ENCODE results near the gene GNAI1.

The GNAI1 gene

DNA sequence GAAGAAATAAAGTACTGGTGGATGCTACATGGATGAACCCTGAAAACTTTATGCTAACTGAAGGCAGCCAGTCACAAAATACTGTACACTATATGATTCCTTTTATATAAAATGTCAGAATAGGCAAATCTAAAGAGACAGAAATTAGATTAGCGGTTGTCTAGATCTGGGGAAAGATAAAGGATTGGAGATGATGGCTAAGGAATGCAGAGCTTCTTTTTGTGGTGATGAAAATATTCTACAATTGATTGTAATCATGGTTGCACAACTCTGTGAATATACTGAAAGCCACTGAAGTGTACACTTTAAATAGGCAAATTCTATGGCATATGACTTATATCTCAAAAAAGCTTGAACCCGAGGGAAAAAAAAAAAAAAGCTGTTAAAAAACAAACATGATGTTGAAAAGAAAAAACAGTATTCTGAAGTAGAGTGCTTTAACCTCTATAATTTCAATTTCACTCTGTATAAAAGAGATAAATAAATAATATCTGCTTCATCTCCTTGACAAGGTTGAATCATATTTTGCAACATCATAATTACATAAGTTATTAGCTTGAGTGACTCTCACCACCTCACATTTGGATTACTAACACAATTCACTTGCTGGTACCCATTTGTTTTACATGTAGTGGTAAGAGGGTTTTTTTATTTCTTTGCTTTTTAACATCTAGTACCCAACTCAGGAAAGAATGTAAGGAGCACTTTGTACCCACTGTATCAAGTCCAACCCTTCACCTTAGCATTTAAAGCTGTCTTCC lies 2.8 kb upstream of the GNAI1 start:
- no peak for DNase-seq

DNA sequence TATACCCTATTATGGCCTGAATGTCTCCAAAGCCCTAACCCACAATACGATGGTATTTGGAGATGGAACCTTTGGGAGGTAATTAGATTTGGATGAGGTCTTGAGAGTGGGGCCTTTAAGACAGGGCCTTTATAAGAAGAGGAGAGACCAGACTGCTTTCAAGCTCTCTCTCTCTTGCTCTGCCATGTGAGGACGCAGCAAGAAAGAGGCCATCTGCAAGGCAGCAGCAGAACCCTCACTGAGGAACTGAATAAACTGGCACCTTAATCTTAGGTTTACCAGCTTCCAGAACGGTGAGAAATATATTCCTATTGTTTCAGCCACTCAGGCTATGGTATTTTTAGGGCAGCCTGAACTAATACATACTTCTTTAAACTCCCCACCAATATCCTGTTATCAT lies 2.0 kb upstream of the GNAI1 start:
- no peak for DNase-seq

DNA sequence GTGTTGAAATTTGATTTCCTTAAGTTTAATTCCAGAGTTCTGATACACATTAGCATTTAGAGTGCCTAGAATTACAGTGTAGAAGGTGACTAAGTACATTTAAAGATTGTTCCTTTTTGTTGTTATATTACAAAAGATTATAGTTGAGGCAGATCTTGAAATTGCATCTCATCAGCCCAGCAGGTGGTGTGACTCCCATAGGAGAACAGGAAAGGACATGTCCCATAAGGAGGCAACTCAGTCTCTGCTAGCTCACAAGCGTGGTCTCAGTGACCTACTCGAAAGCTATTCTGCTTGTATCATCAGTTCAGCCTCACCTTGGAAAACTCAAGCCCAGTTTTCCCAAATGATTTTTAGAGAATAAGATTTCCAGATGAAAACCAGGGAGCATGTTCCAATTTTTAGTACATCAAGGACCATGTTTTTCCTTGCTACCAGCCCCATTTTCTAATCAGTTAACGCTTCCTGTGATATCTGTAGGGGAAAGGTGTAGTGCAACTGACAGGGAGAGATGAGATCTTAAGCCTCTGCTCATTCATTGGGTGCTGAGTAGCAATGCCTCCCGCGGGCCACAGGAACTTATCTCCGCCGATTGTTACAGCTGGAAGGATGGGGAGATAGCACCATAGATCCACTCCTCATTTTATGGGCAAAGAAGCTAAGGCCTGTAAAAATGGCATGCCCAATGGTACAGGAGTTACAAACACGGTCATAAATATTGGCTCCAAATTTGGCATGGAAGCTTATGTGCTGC lies 1.1 kb upstream of the GNAI1 start:
- no peak for DNase-seq

DNA sequence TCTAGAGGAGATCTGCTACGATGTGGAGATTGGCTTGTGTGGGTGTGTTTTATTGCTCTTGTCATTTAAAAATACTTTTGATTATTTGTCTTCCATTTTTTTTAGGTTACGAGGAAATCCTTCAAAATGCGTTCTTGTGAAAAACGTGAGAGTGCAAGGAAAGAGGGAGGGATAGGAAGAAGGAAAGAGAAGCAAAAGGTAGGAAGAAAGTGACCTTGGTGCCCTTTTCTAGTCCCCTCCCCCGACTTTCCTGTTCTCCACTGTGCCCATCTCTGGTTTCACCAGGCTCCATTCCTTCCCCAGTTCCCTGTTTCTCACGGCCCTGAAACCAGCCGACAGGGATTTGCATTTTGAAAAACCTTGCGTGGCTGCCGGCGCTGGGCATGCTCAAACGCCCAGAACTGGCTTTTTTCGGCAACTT lies 506 bp upstream of the GNAI1 start:
- no peak for DNase-seq

DNA sequence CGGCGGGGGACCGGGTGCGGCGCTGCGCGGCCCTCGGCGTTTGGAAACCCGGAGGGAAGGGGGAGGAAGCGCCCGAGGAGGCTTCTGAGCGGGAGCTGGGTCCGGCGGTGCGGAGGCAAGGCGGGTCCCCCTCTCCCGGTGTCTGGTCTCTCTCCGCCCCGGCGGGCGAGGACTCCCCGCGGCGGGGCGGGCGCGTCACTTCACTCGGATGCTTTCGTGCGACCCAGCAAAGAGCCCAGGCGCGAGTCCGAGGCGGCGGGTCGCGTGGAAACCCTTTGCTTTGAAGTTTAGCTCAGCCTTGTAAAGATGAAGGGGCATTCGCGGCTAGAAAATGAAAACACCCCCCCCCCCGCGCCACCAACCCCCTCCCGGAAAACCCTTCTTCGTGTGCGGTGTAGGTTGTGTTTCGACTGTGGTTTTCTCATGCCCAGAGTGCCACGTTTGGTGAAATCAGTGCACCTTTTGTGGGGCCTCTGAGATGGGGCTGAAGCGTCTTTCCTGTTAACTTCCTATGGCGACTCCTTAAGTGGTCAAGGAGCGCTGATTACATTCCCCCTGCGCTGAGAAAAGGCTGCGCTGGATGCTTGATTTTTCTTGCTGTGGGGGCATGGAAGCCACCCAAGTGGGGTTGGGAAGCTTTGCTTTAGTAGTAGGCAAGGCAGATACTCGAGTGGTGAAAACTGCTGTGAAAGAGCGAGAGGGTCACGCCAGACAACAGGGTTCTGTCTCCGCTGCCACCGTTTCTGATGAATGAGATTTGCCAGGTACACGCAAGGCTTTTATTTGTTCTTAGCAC lies 876 bp downstream of the GNAI1 start:
- peak; percentile 84 for DNase-seq

DNA sequence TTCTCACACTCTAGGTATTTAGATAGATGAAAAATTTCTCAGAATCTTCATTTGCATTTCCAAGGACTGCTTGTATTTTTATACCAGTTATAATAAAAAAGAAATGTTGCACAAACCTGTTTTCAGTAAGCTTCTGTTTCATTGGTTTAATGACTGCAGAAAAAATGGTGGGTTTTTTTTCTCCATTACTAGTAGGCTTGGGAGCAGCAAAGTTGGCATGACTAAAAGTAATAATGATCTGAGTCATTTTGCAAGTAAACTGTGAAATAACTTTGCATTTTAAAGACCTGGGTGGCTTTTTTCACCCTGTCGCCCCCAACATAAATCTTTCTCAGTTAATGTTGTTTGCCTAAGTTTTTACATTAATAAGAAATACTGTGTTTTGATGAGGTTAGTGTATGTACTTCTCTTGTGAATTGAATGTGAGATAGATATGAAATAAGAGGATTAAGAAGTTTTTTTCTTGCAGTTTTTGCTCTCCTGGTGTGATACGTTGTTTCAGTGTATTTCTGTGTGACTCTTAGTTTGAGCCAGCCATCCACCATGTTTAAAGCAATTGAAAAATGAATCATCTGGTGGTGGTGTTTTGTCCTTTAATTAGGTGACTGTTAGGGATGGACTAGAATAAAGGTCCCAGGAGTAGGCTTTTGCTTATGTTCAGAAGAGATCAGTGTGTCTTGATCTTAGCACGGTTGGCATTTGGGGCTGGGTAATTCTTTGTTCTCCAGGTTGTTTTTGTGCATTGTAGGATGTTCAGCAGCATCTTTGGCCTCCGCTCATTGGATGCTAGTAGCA lies 1.8 kb downstream of the GNAI1 start:
- no peak for DNase-seq

DNA sequence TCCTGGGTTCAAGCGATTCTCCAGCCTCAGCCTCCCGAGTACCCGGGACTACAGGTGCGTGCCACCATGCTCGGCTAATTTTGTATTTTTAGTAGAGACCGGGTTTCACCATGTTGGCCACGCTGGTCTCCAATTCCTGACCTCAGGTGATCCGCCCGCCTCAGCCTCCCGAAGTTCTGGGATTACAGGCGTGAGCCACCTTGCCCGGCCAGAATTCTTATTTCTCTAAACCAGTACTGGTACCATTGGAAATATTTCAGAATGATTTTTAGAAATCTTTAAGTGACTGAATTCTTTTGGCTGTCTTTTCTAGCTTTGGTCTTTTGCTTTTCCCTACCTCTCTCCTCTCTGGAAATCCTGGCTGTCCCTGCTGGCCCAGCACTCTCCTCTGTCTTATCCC lies 2.8 kb downstream of the GNAI1 start:
- no peak for DNase-seq

DNA sequence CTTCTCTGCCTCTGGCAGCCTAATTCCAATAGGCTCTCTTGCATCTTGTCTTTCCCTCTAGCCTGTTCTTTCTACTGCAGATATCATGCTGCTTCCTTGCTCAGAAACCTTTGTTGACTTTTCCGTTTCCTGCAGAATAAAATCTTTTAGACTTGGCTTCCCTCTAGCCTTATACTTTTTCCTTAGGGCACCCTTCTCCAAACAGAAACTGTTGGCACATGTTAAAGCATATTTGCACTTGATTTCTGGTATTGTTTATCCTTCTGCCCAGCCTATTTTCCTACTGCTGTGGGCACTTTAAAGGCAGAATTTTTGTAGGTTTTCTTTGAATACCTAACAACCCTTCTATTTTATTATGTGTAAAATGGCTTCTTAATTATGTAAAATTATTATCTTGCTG lies 4.6 kb downstream of the GNAI1 start:
- no peak for DNase-seq

DNA sequence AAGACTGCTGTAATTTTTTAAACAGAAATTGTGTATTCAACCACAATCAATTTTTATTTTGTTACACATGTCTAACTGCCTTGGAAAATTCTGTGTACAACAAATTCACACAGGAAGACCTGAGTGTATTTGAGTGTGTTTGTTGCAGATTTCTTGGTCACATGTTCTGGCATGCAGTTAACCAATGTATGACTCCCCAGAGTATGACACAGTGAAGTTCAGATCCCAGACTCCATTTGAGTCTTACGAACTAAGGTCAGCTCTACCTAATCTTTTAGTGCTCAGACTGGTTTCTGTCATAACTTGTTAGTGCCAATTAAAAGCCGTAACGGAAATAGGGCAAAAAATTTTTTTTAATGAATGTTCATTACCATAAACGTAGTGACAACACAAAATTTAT lies 5.8 kb downstream of the GNAI1 start:
- no peak for DNase-seq

DNA sequence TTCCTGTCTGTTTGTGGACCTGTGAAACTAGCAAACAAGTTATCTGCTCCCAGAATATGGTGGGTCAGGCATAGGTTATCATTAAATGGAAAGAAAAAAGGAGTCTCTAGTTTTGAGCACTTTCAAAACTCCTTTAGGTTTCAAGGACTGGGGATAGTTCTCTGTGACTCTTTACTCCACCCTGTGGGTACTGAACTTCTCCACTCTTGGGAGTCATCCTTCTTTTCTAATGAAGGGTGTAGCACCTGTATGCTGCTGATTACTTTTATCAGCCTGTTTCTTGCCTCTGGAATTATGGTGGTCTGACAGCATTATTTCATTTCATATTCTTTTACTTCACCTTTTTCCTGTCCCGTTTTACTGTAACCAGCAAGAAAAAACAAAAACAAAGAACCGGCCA lies 6.7 kb downstream of the GNAI1 start:
- no peak for DNase-seq

DNA sequence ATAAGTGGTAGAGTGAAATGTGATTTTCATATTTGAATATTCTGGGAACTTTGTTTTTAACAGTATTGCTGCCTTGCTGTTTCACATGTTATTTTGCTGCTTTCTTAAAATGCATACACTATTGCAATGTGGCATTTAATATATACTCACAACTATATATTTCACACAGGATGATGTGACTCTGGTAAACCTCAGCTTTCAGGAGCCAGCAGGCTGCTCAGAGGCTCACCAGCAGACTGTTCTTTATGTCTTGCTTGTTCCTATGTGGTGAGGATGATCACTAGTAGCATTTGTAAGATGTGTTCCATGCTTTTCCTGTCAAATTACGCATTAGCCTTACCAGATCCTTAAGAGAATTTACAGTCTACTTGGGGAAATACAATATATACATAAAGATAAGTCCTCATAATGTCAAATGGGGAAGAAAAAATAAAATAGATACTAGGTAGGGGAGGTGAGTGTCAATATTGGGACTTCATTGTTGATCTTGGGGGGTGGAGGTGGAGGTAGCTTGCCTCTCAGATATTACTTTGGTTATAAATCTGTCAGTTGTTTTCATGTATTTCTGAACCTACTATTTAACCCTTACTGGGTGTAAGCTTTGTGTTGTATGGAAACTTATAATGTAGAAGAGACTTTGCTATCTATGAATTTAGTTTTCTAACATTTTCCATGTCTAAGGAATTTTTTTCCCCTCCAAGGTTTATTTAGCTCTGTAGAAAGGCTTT lies 8.4 kb downstream of the GNAI1 start:
- no peak for DNase-seq

DNA sequence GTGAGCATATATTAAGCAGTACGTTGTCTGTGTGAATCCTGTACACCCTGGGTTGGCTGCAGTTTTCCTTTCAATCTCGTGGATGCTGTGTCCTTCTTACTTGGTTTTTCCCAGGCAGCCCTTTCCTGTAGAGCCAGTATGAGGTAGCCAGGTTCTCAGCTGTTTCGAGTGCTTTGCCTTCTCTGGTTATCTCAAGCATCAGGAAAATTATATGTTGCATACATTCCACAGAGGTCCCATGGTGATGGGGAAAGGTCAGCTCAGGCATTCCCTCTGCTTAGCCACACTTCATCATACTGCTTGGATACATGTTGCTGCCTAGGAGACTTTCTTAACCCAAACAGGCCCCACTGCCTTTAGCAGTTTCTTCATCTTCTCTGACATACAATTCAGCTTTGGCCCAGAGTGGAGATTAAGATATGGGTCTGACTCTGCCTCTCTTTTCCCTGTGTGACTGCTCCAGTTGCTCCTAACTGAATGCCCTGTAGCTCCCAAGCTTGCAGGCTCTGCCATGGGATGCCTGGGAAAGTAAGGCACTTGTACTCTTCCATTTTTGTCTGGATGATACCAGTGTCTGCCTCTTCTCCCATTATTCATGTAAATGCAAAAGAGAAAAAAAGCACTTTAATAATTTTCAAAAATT lies 11.3 kb downstream of the GNAI1 start:
- no peak for DNase-seq

DNA sequence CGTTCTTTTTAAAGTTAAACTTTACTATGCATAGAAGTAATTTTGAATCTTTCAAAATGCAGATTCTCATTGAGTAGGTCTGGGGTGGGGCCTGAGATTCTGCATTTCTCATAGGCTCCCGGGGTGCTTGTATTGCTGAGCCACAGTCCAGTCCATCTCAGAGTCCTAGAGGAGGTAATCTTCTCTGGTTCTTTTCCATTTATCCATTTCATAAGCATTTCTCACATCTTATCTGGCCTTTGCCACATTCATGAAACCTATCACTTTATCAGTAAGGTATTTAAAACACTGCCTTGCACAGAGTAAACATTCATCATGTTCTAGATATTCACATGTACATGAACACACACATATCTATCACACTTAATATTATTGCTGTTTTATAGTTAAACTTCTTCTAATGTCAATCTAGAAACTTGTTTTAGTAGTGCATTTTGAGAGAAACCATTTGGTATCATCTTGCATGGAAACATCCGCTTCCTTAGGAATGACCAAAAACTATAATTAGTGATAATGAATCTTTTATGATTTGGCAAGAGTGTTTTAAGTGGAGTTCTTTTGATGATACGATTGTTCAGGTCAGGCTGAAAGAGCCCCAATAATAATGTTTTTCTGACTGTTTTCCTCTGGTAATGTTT lies 12.0 kb downstream of the GNAI1 start:
- DNase-seq, result no peak

DNA sequence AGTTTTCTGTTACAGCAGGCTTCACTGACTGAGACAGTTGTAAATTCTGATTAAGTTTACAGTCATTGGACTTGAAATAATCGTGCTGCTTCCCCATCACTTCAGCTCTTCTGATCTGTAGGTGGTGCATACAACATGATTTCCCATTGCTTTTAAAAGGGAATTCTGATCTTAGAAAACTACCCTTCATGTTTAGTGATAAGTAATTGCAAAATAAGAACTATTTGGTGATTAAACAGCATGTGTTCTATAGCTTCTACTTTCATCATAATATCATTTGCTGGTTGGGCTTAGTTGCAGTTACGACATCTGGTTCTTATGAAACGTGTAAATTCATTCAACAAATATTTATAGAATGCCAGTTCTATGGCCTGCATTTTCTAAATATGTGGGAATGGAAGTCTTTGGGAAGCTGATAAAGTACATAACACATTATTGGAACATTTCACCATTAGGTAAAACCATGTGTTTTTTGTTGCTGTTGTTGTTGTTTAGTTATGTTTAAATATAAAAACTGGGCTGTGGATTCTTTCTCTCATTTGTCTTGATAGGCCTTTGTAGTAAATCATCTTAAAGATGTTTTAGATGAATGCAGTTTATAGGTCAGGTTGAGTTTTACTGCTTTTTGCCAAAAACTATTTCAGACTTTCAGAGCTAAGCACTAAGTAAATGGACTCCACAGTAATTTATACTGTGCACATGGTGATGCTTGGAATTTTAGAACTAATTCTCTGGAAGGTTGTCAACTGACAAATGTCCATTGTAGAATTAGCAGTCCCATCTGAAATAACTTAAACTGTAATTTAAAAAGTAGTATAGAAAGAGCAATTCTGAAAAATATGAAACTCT lies 13.1 kb downstream of the GNAI1 start:
- no peak for DNase-seq

DNA sequence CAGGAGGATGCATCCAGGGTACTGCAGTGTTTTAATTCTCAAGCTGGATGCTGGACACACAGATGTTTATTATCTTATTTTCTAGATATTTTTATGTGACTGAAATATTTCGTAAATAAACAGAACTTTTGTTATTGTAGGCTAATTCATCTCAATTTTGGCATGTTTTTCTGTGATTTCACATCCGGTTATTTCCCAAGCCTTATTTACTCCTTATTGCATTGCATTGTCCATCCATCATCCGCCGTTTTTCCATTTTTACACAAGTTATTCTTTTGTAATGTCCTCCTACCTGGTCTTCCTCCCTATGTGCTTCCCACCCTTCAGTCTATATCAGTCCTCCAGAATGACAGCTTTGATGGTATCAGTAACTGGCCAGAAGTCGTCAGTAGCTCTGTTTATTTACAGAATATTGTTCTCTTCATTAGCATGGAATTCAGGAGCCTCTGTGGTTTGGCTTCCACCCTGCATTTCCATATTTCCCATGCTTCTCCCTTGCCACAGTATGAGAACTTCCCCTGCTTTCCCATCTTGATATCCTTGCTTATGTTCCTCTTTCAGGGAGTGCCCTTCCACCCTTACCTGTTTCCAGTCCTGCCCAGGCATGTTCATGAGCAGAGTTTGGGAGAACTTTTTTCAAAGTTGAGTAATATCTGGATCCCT lies 16.1 kb downstream of the GNAI1 start:
- no peak for DNase-seq

DNA sequence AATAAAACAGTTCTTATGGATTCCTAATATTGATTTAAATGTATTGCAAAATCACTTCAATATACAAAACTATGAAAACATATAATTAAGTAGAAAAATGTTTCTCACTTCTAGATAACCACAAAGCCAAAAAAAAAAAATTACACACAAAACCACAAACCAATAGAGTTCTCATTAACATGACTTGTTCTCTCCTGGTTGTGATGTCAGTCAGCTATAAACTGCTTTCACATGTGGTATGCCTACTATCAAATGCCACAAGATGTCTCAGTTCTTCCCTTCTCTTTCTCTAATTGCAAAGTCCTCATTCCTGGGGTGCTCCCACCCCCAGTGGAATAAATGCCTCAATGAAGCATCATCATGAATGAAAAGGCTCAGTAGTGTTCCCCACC lies 16.6 kb downstream of the GNAI1 start:
- no peak for DNase-seq

DNA sequence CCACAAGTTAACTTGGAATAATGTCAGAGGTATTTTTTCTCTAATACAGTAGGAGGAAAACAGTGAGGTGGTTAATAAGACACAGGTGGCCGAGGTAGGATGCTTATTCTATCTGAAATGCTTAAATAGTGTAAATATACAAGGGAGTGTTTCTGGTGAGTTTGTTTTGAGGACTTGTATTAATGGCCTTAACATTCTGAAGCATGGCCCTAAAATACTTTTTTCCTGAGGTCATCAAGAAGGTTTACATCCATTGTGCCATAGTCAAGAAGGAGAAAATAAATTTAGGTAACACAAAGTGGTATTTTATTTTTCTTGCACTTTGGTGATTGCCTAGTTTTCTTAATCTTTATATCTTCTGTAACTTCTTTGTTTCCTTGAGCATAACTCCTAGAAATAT lies 18.8 kb downstream of the GNAI1 start:
- no peak for DNase-seq

DNA sequence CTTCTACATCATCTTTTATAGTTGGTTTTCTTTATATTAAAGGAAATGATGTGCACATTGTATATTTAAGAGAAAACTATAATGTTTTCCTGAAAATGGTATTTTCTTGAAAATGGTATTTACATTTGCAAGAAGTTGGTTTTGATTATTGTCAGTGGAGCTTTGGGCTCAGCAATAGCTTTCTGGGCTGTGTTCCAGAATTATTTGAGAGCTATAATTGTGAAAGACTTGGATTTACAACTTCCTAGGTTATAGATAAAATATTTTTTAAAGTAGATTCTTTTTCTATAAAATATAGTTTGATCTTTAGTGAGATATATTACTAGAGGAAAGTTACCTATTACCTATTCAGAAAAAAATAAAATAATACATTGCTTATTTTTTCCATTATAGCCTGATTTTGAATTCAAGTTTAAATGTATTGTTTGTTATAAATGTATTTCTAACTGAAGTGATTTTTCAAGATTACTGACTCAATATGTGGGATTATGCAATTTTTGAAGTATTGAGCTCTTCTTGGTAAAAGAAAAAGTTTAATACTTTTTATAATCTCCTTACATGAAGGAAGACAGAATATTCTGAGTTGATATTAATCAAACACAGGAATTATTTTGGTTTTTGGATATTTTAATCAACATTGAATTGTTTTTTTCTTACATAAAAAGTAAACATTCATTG lies 20.2 kb downstream of the GNAI1 start:
- DNase-seq, result no peak

DNA sequence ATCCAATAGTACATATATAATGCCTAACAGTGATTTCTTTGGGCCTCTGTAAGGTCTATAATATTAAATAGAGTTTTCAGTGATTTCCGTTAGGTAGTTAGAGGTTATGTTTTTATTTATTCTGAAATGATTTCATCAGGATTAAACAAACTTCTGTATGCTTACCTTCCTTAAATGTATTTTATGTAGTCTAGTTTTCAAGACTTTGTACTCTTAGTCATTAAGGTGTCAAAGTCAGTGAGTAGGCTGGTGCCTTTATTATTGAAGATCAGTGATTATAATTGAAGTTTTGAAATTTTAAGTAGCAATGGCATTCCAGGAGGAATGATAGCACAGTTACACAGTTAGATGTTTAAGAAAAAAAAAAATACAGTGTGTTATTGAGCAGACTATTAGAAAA lies 20.7 kb downstream of the GNAI1 start:
- no peak for DNase-seq

Measured in right kidney (tissue), 1 donor.